Thyroid gland (tissue), 4 donors: ENCODE results near the gene CSAD. TPM values are rescaled to one million over a fixed set of nuclear protein-coding genes. Genes with fewer than 3 reads are reported as not detected.
A peak's percentile ranks its signal among the peaks of the same experiment; 100 is the strongest.
"Not testable (repeated sequence)": the region's sequence is repeated elsewhere in the genome, so short reads cannot be mapped to it uniquely, and the experiment has no call there.

ENCODE experiments used
- DNase-seq, 2 donors: peaks; one replicate each; pipeline ENCODE4 v3.0.0-alpha.2; 2019
- H3K27ac ChIP-seq, 3 donors: fragments of 200-600 bp; sonication (generic); 1 replicate in 2 of 3; 2 replicates in 1 of 3; pipeline ENCODE4 v1.5.1; 2016 to 2019; ENCODE audit warnings: mild to moderate bottlenecking in 1 of 3, moderate library complexity in 1 of 3
- H3K27me3 ChIP-seq: fragments of 200-600 bp; sonication (generic); one replicate; pipeline ENCODE4 v1.5.1; 2019
- H3K36me3 ChIP-seq, 2 donors: fragments of 200-600 bp; sonication (generic); one replicate each; pipeline ENCODE4 v1.5.1; 2016 to 2019
- H3K4me1 ChIP-seq, 2 donors: fragments of 200-600 bp; sonication (generic); one replicate each; pipeline ENCODE4 v1.5.1; 2017 to 2019
- H3K4me3 ChIP-seq, 3 donors: fragments of 200-600 bp; sonication (generic); replicated peaks in 1 of 3; 1 replicate in 2 of 3; 2 replicates in 1 of 3; pipeline ENCODE4 v1.5.1; 2016; ENCODE audit warnings: mild to moderate bottlenecking in 1 of 3
- H3K9me3 ChIP-seq: fragments of 200-600 bp; sonication (generic); one replicate; pipeline ENCODE4 v1.5.1; 2017
- POLR2A ChIP-seq, 2 donors: fragments of 450-650 bp; IDR thresholded peaks; one replicate each; pipeline ENCODE4 v1.6.1; 2017; ENCODE audit warnings: antibody characterized with exemption in 2 of 2, mild to moderate bottlenecking in 2 of 2, moderate library complexity in 1 of 2
- WGBS, 2 donors: methylation state at CpG; one replicate each; pipeline ENCODE4 v1.1.5; 2017; 5-methylcytosine and 5-hydroxymethylcytosine counted together
- intact Hi-C: fragments of 100-400 bp; cut with DNase I; formaldehyde crosslinking; loops from one replicate; pipeline ENCODE4 v1.15.1; 2023
- small RNA-seq: library from RNA; depleted of rRNA; stranded (forward); fragments of <200 nt; gene quantifications from one replicate; pipeline ENCODE3, GENCODE V24; 2016
- total RNA-seq, 4 donors: library from RNA; depleted of rRNA; stranded (reverse); fragments of >200 nt; gene quantifications; one replicate each; pipeline ENCODE4 v1.2.3, GENCODE V29; 2016
- TF ChIP-seq, protein P1 (sequence below), 6 experiments: fragments of 200-600 bp in 3 of 6; fragments of 450-650 bp in 3 of 6; sonication (generic) in 3 of 6; IDR thresholded peaks; one replicate each; pipeline ENCODE4 v1.5.1; 2016 to 2019; ENCODE audit warnings: antibody characterized with exemption in 6 of 6, mild to moderate bottlenecking in 2 of 6, inconsistent platforms in 1 of 6, moderate library complexity in 1 of 6

The CSAD gene
- total RNA-seq, 4 donors from 2014 or later: 20.6 to 39.7 (median 25.2) TPM

DNA sequence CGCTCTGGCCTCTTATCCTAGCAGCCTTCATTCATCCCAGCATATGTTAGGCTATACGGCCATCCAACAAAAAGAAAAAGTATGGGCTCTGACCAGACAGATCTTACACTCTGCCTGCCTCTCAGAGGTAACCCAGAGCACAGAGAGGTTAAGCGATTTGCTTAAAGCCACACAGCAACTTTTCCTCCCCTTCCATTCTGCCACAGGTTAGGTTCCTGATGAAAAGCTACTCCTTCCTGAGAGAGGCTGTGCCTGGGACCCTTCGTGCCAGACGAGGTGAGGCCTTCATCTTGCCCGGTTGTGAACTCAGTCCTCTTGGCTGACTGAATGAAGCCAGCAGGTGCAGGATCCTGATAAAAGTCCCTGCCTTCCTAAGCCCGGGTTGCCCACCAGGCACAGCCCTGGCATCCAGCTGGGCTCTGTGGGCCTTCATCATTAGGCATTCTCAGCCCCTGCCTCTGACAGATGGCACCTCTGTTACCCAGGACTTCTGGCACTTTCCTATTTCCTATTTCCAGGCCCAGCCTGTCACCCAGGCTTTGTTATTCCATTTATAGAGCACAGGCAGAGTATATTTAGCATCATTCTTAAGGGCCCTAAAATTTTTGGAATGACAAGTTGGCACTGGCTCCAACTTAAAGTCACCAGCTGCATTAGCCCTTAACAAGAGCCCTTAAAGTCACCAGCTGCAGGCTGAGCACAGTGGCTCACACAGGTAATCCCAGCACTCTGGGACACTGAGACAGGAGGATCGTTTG, 64.7 kb downstream of the CSAD start:
- WGBS, 2 donors: 84 to 93% methylated on average over 8 of the region's 8 CpGs

DNA sequence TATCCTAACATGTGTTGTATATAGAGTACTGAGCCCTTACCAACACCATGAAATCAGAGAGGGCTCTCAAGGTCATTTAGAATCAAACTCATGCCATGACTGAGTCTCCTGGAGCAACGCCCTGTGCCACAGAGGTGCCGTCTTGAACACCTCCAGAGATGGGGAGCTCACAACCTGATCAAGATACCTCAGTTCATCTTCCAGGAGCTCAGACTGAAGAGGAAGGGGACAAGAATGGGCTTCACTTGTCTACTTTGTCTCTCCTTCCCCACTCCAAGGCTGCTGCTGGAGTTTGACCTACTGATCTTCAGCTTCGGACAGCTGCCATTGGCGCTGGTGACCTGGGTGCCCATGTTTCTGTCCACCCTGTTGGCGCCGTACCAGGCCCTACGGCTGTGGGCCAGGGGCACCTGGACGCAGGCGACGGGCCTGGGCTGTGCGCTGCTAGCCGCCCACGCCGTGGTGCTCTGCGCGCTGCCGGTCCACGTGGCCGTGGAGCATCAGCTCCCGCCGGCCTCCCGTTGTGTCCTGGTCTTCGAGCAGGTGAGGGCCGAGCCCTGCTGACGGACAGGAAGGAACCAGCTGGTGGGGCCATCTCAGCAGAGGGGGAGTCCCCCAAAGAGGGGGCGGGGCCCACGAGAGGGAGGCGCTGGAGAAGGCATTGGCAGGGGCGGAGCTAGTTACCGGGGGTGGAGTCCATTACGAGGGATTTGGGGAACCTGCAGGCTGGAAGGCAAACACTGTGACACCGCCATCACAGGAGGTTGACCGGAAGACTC, 65.4 kb downstream of the CSAD start:
- TF ChIP-seq, protein P1, sequence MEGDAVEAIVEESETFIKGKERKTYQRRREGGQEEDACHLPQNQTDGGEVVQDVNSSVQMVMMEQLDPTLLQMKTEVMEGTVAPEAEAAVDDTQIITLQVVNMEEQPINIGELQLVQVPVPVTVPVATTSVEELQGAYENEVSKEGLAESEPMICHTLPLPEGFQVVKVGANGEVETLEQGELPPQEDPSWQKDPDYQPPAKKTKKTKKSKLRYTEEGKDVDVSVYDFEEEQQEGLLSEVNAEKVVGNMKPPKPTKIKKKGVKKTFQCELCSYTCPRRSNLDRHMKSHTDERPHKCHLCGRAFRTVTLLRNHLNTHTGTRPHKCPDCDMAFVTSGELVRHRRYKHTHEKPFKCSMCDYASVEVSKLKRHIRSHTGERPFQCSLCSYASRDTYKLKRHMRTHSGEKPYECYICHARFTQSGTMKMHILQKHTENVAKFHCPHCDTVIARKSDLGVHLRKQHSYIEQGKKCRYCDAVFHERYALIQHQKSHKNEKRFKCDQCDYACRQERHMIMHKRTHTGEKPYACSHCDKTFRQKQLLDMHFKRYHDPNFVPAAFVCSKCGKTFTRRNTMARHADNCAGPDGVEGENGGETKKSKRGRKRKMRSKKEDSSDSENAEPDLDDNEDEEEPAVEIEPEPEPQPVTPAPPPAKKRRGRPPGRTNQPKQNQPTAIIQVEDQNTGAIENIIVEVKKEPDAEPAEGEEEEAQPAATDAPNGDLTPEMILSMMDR (IDR thresholded peaks at IDR 0.05): no peak
- TF ChIP-seq POLR2A (IDR thresholded peaks at IDR 0.05): no peak
- Histone ChIP-seq H3K36me3 (no peaks in the 10 kb centered on the region), H3K4me1 (peaks cover 0 to 6% of the 10 kb centered on the region in 2 donors), H3K4me3 (no peak overlapping the region), H3K27me3 (no peaks in the 10 kb centered on the region), H3K9me3 (no peaks in the 10 kb centered on the region), H3K27ac (no peak overlapping the region)
- DNase-seq: no peak
- intact Hi-C loops: no loop called here
- 86 to 88% methylated on average over 30 to 31 of the region's 33 CpGs for WGBS, 2 donors

More for the DNA sequence above, 64.7 kb downstream of the CSAD start:
- Histone ChIP-seq H3K27me3 (no peaks in the 10 kb centered on the region), H3K4me1 (peaks cover 0 to 6% of the 10 kb centered on the region in 2 donors), H3K9me3 (no peaks in the 10 kb centered on the region), H3K36me3 (no peaks in the 10 kb centered on the region), H3K27ac (peak overlapping the region in 1 of 3 donors; percentile 67), H3K4me3 (no peak overlapping the region)
- no peak for DNase-seq
- intact Hi-C loops: no loop called here
- no peak for TF ChIP-seq POLR2A (IDR thresholded peaks at IDR 0.05)
- TF ChIP-seq, protein P1 (IDR thresholded peaks at IDR 0.05): no peak

- DNase-seq: no peak
- Histone ChIP-seq H3K36me3 (no peaks in the 10 kb centered on the region), H3K4me3 (no peak overlapping the region), H3K27ac (no peak overlapping the region), H3K4me1 (peaks cover 0 to 6% of the 10 kb centered on the region in 2 donors), H3K27me3 (no peaks in the 10 kb centered on the region), H3K9me3 (no peaks in the 10 kb centered on the region)
- TF ChIP-seq, protein P1 (IDR thresholded peaks at IDR 0.05): no peak
- no peak for TF ChIP-seq POLR2A (IDR thresholded peaks at IDR 0.05)
- intact Hi-C loops: no loop called here
Observed at GRCh38 chr12:53113951-53114350, 66.8 kb downstream of the CSAD start.

GRCh38 chr12:53113136-53113705, 67.5 kb downstream of the CSAD start:
- Histone ChIP-seq H3K9me3 (no peaks in the 10 kb centered on the region), H3K4me3 (no peak overlapping the region), H3K27me3 (no peaks in the 10 kb centered on the region), H3K4me1 (peaks cover 0 to 6% of the 10 kb centered on the region in 2 donors), H3K27ac (no peak overlapping the region), H3K36me3 (no peaks in the 10 kb centered on the region)
- TF ChIP-seq, protein P1 (IDR thresholded peaks at IDR 0.05): no peak
- TF ChIP-seq POLR2A (IDR thresholded peaks at IDR 0.05): no peak
- intact Hi-C loops: no loop called here
- no peak for DNase-seq
- WGBS, 2 donors: 89 to 93% methylated on average over 12 of the region's 12 CpGs

DNA sequence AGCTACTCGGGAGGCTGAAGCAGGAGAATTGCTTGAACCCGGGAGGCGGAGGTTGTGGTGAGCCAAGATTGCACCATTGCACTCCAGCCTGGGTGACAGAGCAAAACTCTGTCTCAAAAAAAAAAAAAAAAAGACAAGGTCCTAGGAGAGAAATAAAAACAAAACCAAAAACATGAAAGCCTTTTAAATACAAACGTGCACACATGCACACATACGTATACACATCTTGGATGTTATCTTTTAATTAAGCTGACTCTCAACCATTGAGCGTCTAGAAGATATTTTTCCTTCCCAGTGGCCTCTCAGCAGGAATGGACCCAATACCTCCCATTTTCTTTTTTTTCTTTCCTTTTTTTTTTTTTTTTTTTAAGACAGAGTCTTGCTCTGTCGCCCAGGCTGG, 68.3 kb downstream of the CSAD start:
- H3K9me3 ChIP-seq, H3K4me3 ChIP-seq, H3K27me3 ChIP-seq, H3K4me1 ChIP-seq, H3K27ac ChIP-seq, DNase-seq, H3K36me3 ChIP-seq, intact Hi-C loops: not testable (repeated sequence)
- 89 to 91% methylated on average over 7 of the region's 7 CpGs for WGBS, 2 donors

Small RNA genes lying within 50 kb of the gene (small RNA-seq; reads per million reads assigned to genes)
- gene HIGD1AP1: not detected
- not detected for gene RNU6-333P

Other genes with a start within 250 kb of the CSAD start
- 100 to 1,000 TPM; 389 to 648 (median 540) TPM for gene KRT18, start 231.8 kb downstream of the CSAD start, total RNA-seq
- 100 to 1,000 TPM; 428 to 704 (median 567) TPM for gene EIF4B, start 174.5 kb downstream of the CSAD start, total RNA-seq
- 100 to 1,000 TPM in 3 of 4 donors, 10 to 100 TPM in 1; 86.7 to 179 (median 114) TPM for gene TNS2, start 130.9 kb downstream of the CSAD start, total RNA-seq
- gene SPRYD3, start 101.5 kb downstream of the CSAD start, total RNA-seq: 10 to 100 TPM; 37.8 to 82.7 (median 58.9) TPM
- gene IGFBP6, start 83.3 kb downstream of the CSAD start, total RNA-seq: 100 to 1,000 TPM in 3 of 4 donors, 10 to 100 TPM in 1; 76.6 to 363 (median 186) TPM
- under 1 TPM in 1 of 4 donors, not detected in 3; 0.40 TPM for gene SOAT2, start 77.4 kb downstream of the CSAD start, total RNA-seq
- 10 to 100 TPM; 16.5 to 22.8 (median 20.6) TPM for gene ZNF740, start 203 bp downstream of the CSAD start, total RNA-seq
- gene ITGB7, start 26.3 kb upstream of the CSAD start, total RNA-seq: 10 to 100 TPM in 1 of 4 donors, 1 to 10 TPM in 3; 3.2 to 15.6 (median 4.9) TPM
- 10 to 100 TPM; 13.6 to 27.7 (median 23.8) TPM for gene RARG, start 51.3 kb upstream of the CSAD start, total RNA-seq
- gene ESPL1, start 87.4 kb upstream of the CSAD start, total RNA-seq: 1 to 10 TPM in 1 of 4 donors, under 1 TPM in 3; 0.13 to 1.5 (median 0.52) TPM
- 1,000 to 10,000 TPM in 1 of 4 donors, 100 to 1,000 TPM in 3; 656 to 1,200 (median 763) TPM for gene PFDN5, start 114.6 kb upstream of the CSAD start, total RNA-seq
- 10 to 100 TPM; 36.7 to 63.8 (median 51.6) TPM for gene MYG1, start 118.8 kb upstream of the CSAD start, total RNA-seq
- 10 to 100 TPM; 45.6 to 67.6 (median 47.2) TPM for gene AAAS, start 140.7 kb upstream of the CSAD start, total RNA-seq
- gene SP7, start 155.4 kb upstream of the CSAD start, total RNA-seq: not detected
- 10 to 100 TPM; 55.9 to 73.1 (median 67.7) TPM for gene SP1, start 199.3 kb upstream of the CSAD start, total RNA-seq
- under 1 TPM in 1 of 4 donors, not detected in 3; 0.40 TPM for gene AMHR2, start 242.9 kb upstream of the CSAD start, total RNA-seq